HEK293T (cell line): ENCODE results near the gene KCNIP1.

Source experiments
- ARNT ChIP-seq: fragments of 450-650 bp; IDR thresholded peaks from 2 replicates; pipeline ENCODE4 v1.6.1; 2017; ENCODE audit warnings: mild to moderate bottlenecking
- BHLHE40 ChIP-seq: fragments of 450-650 bp; IDR thresholded peaks from 2 replicates; pipeline ENCODE4 v1.6.1; 2016; ENCODE audit warnings: mild to moderate bottlenecking, moderate library complexity, borderline replicate concordance
- CTBP1 ChIP-seq: fragments of 450-650 bp; IDR thresholded peaks from 2 replicates; pipeline ENCODE4 v1.6.1; 2016; ENCODE audit warnings: borderline replicate concordance
- FOXM1 ChIP-seq: fragments of 450-650 bp; IDR thresholded peaks from 2 replicates; pipeline ENCODE4 v1.6.1; 2017; ENCODE audit warnings: mild to moderate bottlenecking, borderline replicate concordance
- L3MBTL2 ChIP-seq: fragments of 450-650 bp; conservative IDR thresholded peaks from 2 replicates; pipeline ENCODE4 v1.6.1; 2016; ENCODE audit warnings: mild to moderate bottlenecking
- NFRKB ChIP-seq: fragments of 450-650 bp; IDR thresholded peaks from 2 replicates; pipeline ENCODE4 v1.6.1; 2016; ENCODE audit warnings: mild to moderate bottlenecking, moderate library complexity
- SP1 ChIP-seq: fragments of 450-650 bp; IDR thresholded peaks from 2 replicates; pipeline ENCODE4 v1.6.1; 2017
- TF ChIP-seq, protein P1 (sequence below): fragments of 450-650 bp; IDR thresholded peaks from 2 replicates; pipeline ENCODE4 v1.6.1; 2016

DNA sequence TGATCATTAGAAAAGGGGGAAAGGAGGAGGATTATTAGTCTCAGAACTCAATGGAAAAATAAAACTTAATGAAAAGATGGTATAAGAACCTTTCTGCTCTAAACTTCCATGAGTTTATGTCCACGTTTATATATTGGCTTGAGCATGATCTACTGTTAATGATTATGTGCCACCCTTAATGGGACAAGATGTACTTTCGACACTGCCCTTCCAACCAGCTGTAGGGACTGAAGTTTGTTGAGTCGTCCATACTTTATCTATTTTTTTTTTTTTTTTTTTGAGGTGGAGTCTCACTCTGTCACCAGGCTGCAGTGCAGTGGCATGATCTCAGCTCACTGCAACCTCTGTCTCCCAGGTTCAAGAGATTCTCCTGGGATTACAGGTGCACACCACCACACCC, 254.7 kb downstream of the KCNIP1 start:
- TF ChIP-seq L3MBTL2 (no peak), ARNT (no peak), FOXM1 (no peak), NFRKB (no peak), BHLHE40 (no peak), SP1 (no peak), CTBP1 (no peak)
- TF ChIP-seq, protein P1, sequence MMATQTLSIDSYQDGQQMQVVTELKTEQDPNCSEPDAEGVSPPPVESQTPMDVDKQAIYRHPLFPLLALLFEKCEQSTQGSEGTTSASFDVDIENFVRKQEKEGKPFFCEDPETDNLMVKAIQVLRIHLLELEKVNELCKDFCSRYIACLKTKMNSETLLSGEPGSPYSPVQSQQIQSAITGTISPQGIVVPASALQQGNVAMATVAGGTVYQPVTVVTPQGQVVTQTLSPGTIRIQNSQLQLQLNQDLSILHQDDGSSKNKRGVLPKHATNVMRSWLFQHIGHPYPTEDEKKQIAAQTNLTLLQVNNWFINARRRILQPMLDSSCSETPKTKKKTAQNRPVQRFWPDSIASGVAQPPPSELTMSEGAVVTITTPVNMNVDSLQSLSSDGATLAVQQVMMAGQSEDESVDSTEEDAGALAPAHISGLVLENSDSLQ: no peak
